Panc1 (cell line): ENCODE measurements around the gene PRKG1.

Source experiments
- POLR2AphosphoS5 ChIP-seq: IDR thresholded peaks from 2 replicates; pipeline ENCODE4 v1.6.1; 2012; ENCODE audit warnings: mild to moderate bottlenecking, low read depth, low read length, moderate library complexity
- SIN3A ChIP-seq: IDR thresholded peaks from 2 replicates; pipeline ENCODE4 v1.6.1; 2012; ENCODE audit warnings: low read depth, mild to moderate bottlenecking, low read length, moderate library complexity, borderline replicate concordance; ENCODE audit not compliant: insufficient read depth
- TF ChIP-seq, protein P1 (sequence below): fragments of 450-650 bp; IDR thresholded peaks from 2 replicates; pipeline ENCODE4 v1.5.1; 2017; ENCODE audit warnings: mild to moderate bottlenecking
- TF ChIP-seq, protein P2 (sequence below), 2 experiments: IDR thresholded peaks; 2 replicates each; pipeline ENCODE4 v1.6.1; 2011 to 2012; ENCODE audit warnings: low read depth in 2 of 2, control low read depth in 1 of 2, low read length in 1 of 2, mild to moderate bottlenecking in 1 of 2, moderate library complexity in 1 of 2; ENCODE audit not compliant: insufficient read depth in 1 of 2

DNA sequence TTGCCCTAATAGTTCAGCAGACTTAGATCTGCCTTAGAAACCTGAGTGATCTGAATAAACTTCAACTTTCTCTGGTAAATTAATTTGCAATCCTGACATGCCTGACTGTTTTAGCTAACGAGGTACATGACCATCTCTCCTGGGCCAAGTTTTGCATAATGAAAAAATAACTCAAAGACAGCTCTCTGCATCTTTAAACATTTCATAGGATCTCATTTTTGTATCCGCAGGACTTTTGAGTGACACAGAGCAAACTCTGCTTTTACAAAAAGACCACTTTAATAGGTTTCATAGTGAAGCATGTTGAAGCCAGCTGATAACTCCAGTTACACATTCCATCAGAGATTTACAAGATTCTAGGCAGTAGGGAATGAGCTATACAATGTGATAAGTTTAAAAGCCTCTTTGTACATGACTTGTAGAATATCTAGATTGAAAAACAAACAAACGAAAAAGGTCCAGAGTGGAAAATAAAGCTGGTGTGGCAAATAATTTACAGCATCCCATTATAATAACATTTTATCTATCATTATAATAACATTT lies 2.1 kb downstream of the PRKG1 start:
- TF ChIP-seq, protein P1, sequence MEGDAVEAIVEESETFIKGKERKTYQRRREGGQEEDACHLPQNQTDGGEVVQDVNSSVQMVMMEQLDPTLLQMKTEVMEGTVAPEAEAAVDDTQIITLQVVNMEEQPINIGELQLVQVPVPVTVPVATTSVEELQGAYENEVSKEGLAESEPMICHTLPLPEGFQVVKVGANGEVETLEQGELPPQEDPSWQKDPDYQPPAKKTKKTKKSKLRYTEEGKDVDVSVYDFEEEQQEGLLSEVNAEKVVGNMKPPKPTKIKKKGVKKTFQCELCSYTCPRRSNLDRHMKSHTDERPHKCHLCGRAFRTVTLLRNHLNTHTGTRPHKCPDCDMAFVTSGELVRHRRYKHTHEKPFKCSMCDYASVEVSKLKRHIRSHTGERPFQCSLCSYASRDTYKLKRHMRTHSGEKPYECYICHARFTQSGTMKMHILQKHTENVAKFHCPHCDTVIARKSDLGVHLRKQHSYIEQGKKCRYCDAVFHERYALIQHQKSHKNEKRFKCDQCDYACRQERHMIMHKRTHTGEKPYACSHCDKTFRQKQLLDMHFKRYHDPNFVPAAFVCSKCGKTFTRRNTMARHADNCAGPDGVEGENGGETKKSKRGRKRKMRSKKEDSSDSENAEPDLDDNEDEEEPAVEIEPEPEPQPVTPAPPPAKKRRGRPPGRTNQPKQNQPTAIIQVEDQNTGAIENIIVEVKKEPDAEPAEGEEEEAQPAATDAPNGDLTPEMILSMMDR: no peak
- TF ChIP-seq, protein P2, sequence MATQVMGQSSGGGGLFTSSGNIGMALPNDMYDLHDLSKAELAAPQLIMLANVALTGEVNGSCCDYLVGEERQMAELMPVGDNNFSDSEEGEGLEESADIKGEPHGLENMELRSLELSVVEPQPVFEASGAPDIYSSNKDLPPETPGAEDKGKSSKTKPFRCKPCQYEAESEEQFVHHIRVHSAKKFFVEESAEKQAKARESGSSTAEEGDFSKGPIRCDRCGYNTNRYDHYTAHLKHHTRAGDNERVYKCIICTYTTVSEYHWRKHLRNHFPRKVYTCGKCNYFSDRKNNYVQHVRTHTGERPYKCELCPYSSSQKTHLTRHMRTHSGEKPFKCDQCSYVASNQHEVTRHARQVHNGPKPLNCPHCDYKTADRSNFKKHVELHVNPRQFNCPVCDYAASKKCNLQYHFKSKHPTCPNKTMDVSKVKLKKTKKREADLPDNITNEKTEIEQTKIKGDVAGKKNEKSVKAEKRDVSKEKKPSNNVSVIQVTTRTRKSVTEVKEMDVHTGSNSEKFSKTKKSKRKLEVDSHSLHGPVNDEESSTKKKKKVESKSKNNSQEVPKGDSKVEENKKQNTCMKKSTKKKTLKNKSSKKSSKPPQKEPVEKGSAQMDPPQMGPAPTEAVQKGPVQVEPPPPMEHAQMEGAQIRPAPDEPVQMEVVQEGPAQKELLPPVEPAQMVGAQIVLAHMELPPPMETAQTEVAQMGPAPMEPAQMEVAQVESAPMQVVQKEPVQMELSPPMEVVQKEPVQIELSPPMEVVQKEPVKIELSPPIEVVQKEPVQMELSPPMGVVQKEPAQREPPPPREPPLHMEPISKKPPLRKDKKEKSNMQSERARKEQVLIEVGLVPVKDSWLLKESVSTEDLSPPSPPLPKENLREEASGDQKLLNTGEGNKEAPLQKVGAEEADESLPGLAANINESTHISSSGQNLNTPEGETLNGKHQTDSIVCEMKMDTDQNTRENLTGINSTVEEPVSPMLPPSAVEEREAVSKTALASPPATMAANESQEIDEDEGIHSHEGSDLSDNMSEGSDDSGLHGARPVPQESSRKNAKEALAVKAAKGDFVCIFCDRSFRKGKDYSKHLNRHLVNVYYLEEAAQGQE (IDR thresholded peaks at IDR 0.05; ENCODE audit: insufficient read depth in 1 of 2, low read depth in 2 of 2, low read length in 1 of 2): no peak
- TF ChIP-seq POLR2AphosphoS5: no peak
- no peak for TF ChIP-seq SIN3A
